ENCODE data around the gene TAX1BP1. TPM values are rescaled to one million over a fixed set of nuclear protein-coding genes. Genes with fewer than 3 reads are reported as not detected.

TAX1BP1 gene
- total and polyA plus RNA-seq, 2 experiments from 2014 or later = 56.5 to 87.9 TPM

- TF ChIP-seq ZNF462 (CRISPR knock-in tag; IDR thresholded peaks at IDR 0.05) (no peak), EZH2 (IDR thresholded peaks at IDR 0.05; ENCODE audit: low read depth, unreplicated experiment) (no peak)
These were observed 68.7 kb downstream of the TAX1BP1 start (continued) for GRCh38 chr7:27808626-27809025.

GRCh38 chr7:27810186-27810585 lies 70.2 kb downstream of the TAX1BP1 start:
- DNase-seq (ENCODE audit: low spot score) = no peak

More at GRCh38 chr7:27810186-27810585, 70.2 kb downstream of the TAX1BP1 start:
- H3K36me3 ChIP-seq (ENCODE audit: insufficient read depth) = no peaks in the 10 kb centered on the region
- no peaks in the 10 kb centered on the region for H3K79me2 ChIP-seq (replicated peaks; ENCODE audit: insufficient read depth)
- H3K27me3 Mint-ChIP-seq (ENCODE audit: insufficient read depth, low read depth, poor library complexity) = peaks cover 3% of the 10 kb centered on the region
- H3K4me3 Mint-ChIP-seq = no peak overlapping the region
- H3K36me3 Mint-ChIP-seq (ENCODE audit: low read depth) = peaks cover 4% of the 10 kb centered on the region; the same call in 2 of the 3 replicates
- H3K27ac ChIP-seq (ENCODE audit: low read depth) = no peak overlapping the region
- no peaks in the 10 kb centered on the region for H4K20me1 ChIP-seq (replicated peaks; ENCODE audit: insufficient read depth)
- no peak overlapping the region for H3K27ac Mint-ChIP-seq
- ATAC-seq = no peak
- H3K4me1 Mint-ChIP-seq = no peaks in the 10 kb centered on the region
- no peak for TF ChIP-seq JUNB (IDR thresholded peaks at IDR 0.05; ENCODE audit: unreplicated experiment)
- no peak for TF ChIP-seq STAT1 (IDR thresholded peaks at IDR 0.05; ENCODE audit: unreplicated experiment)
- TF ChIP-seq REST (IDR thresholded peaks at IDR 0.05; ENCODE audit: unreplicated experiment) = no peak
- TF ChIP-seq ZNF331 (CRISPR knock-in tag; IDR thresholded peaks at IDR 0.05; ENCODE audit: low read depth) = no peak
- no peak for TF ChIP-seq CTCF (conservative IDR thresholded peaks at IDR 0.05; ENCODE audit: low read depth in 2 of 2)
- TF ChIP-seq ETS1 (IDR thresholded peaks at IDR 0.05) = no peak
- TF ChIP-seq EZH2phosphoT487 (IDR thresholded peaks at IDR 0.05; ENCODE audit: unreplicated experiment) = no peak
- no peak overlapping the region for H3K4me2 ChIP-seq
- no peak overlapping the region for H2AFZ ChIP-seq
- no peak overlapping the region for H3K4me3 ChIP-seq
- no peaks in the 10 kb centered on the region for H3K9me2 ChIP-seq (ENCODE audit: insufficient read depth)
- no peaks in the 10 kb centered on the region for H3F3A ChIP-seq (replicated peaks; ENCODE audit: low read depth)
- H3K4me1 ChIP-seq (ENCODE audit: insufficient read depth) = no peaks in the 10 kb centered on the region
- H3K9me3 Mint-ChIP-seq = no peaks in the 10 kb centered on the region
- no peaks in the 10 kb centered on the region for H3K27me3 ChIP-seq (ENCODE audit: insufficient read depth)
